OCI-LY1 (cell line): Measurements from ENCODE around the gene FAM78A.
A peak's percentile ranks its signal among the peaks of the same experiment; 100 is the strongest.
"Not testable (repeated sequence)": the region's sequence is repeated elsewhere in the genome, so short reads cannot be mapped to it uniquely, and the experiment has no call there.

ENCODE experiments used
- H2AFZ ChIP-seq: fragments of 200-600 bp; sonication (generic), shearing (Covaris generic); 2 replicates; pipeline ENCODE4 v1.6.0; 2014; ENCODE audit warnings: antibody characterized with exemption, mild to moderate bottlenecking, low read length
- H3F3A ChIP-seq: fragments of 200-600 bp; sonication (generic), shearing (Covaris generic); 2 replicates; pipeline ENCODE4 v1.6.0; 2014; ENCODE audit warnings: mild to moderate bottlenecking, antibody characterized with exemption, low read length, moderate library complexity; ENCODE audit not compliant: insufficient read depth
- H3K27ac ChIP-seq: fragments of 200-600 bp; sonication (generic); 2 replicates; pipeline ENCODE4 v1.5.1; 2014; ENCODE audit warnings: low read length, mixed run types, mild to moderate bottlenecking, low read depth; ENCODE audit not compliant: poor library complexity, severe bottlenecking
- H3K27me3 ChIP-seq: fragments of 200-600 bp; sonication (generic); 2 replicates; pipeline ENCODE4 v1.6.0; 2014; ENCODE audit warnings: antibody characterized with exemption, mild to moderate bottlenecking, low read length, moderate library complexity; ENCODE audit not compliant: insufficient read depth
- H3K36me3 ChIP-seq: fragments of 200-600 bp; sonication (generic); 2 replicates; pipeline ENCODE4 v1.6.1; 2014; ENCODE audit warnings: mild to moderate bottlenecking, antibody characterized with exemption, low read length, moderate library complexity, mixed read lengths; ENCODE audit not compliant: insufficient read depth
- H3K4me1 ChIP-seq: fragments of 200-600 bp; sonication (generic); 2 replicates; pipeline ENCODE4 v1.5.1; 2014; ENCODE audit warnings: mild to moderate bottlenecking, low read length, moderate library complexity; ENCODE audit not compliant: insufficient read depth, severe bottlenecking
- H3K4me2 ChIP-seq: fragments of 200-600 bp; sonication (generic), shearing (Covaris generic); 2 replicates; pipeline ENCODE4 v1.6.1; 2014; ENCODE audit warnings: low read length
- H3K4me3 ChIP-seq: fragments of 200-600 bp; sonication (generic); 2 replicates; pipeline ENCODE4 v1.5.1; 2014; ENCODE audit warnings: low read length, low read depth, mild to moderate bottlenecking, mixed read lengths; ENCODE audit not compliant: poor library complexity, severe bottlenecking
- H3K79me2 ChIP-seq: fragments of 200-600 bp; shearing (Covaris generic); 2 replicates; pipeline ENCODE4 v1.6.1; 2016; ENCODE audit warnings: mixed run types, low read length, mixed read lengths; ENCODE audit not compliant: insufficient read depth
- H3K9ac ChIP-seq: fragments of 200-600 bp; sonication (generic), shearing (Covaris generic); 2 replicates; pipeline ENCODE4 v1.6.1; 2014; ENCODE audit warnings: mild to moderate bottlenecking, low read length, mixed read lengths
- H3K9me2 ChIP-seq: fragments of 200-600 bp; sonication (generic), shearing (Covaris generic); 2 replicates; pipeline ENCODE4 v1.6.1; 2014; ENCODE audit warnings: low read depth, mild to moderate bottlenecking, low read length, mixed read lengths
- H3K9me3 ChIP-seq: fragments of 200-600 bp; shearing (Covaris generic); 2 replicates; pipeline ENCODE4 v1.6.1; 2014; ENCODE audit warnings: low read length, mixed read lengths
- H4K20me1 ChIP-seq: fragments of 200-600 bp; sonication (generic), shearing (Covaris generic); 2 replicates; pipeline ENCODE4 v1.6.0; 2016; ENCODE audit warnings: mild to moderate bottlenecking, low read length; ENCODE audit not compliant: insufficient read depth
- EZH2 ChIP-seq: fragments of 200-600 bp; sonication (generic), shearing (Covaris generic); IDR thresholded peaks from 2 replicates; pipeline ENCODE4 v1.8.0; 2017; ENCODE audit warnings: borderline replicate concordance, mixed run types, mild to moderate bottlenecking, antibody characterized with exemption, low read length, moderate library complexity, mixed read lengths
- TF ChIP-seq, protein P1 (sequence below): fragments of 200-600 bp; sonication (generic), shearing (Covaris generic); IDR thresholded peaks from 2 replicates; pipeline ENCODE4 v1.5.1; 2017; ENCODE audit warnings: mild to moderate bottlenecking, antibody characterized with exemption, low read length, moderate library complexity, mixed read lengths

The FAM78A gene

DNA sequence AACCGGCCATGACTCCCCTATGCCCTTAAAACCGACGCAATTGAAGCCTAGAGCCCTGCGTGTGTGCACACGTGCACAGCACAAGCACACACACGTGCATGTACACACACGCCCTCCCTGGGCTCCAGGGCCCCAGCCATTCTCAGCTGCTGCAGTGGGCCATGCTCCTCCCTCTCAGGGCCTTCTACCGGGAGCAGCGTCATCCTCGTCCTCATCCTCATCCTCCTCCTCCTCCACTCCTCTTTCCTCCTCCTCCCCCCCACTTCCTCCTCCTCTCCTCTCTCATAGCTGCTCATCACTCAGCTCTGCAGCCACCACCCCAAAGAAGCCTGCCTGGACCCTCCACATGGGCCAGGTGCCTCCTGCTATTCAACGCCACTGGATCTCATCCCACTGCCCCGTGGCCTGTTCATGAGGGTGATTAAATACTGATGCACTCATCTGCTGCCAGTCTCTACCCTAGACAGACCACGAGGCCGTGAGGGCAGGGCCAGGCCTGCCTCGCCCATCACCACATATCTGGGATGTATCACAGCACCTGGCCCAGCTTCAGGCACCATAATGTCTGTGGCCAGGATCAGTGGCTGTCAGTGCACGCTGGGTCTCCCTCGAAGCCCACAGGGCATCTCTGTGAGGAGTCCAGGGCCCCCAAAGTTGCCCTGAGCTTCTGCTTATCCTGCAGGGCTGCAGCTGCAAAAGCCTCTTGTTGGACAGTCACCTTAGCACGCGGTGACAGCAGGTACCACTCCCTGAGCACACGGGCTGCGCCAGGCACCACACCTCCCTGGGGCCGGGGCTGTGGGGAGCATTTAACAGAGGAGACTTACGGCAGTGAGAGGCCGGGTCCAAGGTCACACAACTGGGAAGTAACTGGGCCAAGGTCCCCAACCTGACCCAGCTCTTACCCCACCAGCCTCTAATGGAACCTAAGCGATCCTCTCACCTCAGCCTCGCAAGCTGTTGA is 9.8 kb downstream of the FAM78A start:
- Histone ChIP-seq H3K79me2 (no peaks in the 10 kb centered on the region), H3K4me1 (peaks cover 56% of the 10 kb centered on the region), H3K27ac (no peak overlapping the region), H4K20me1 (no peaks in the 10 kb centered on the region), H3K36me3 (no peaks in the 10 kb centered on the region; the same call in 1 of the 2 replicates), H3K27me3 (no peaks in the 10 kb centered on the region), H3K9me3 (no peaks in the 10 kb centered on the region), H2AFZ (no peak overlapping the region), H3K4me2 (no peak overlapping the region), H3K4me3 (no peak overlapping the region), H3K9me2 (no peaks in the 10 kb centered on the region), H3K9ac (no peak overlapping the region), H3F3A (no peaks in the 10 kb centered on the region)
- TF ChIP-seq, protein P1, sequence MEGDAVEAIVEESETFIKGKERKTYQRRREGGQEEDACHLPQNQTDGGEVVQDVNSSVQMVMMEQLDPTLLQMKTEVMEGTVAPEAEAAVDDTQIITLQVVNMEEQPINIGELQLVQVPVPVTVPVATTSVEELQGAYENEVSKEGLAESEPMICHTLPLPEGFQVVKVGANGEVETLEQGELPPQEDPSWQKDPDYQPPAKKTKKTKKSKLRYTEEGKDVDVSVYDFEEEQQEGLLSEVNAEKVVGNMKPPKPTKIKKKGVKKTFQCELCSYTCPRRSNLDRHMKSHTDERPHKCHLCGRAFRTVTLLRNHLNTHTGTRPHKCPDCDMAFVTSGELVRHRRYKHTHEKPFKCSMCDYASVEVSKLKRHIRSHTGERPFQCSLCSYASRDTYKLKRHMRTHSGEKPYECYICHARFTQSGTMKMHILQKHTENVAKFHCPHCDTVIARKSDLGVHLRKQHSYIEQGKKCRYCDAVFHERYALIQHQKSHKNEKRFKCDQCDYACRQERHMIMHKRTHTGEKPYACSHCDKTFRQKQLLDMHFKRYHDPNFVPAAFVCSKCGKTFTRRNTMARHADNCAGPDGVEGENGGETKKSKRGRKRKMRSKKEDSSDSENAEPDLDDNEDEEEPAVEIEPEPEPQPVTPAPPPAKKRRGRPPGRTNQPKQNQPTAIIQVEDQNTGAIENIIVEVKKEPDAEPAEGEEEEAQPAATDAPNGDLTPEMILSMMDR, result no peak
- TF ChIP-seq EZH2, result no peak

- H3K27ac ChIP-seq, result no peak overlapping the region
- H3K4me2 ChIP-seq, result no peak overlapping the region
- H3K36me3 ChIP-seq, result peaks cover 5% of the 10 kb centered on the region; the same call in 1 of the 2 replicates
- H3K4me3 ChIP-seq, result no peak overlapping the region
- H3K9me2 ChIP-seq, result no peaks in the 10 kb centered on the region
- H2AFZ ChIP-seq, result no peak overlapping the region
- H3K27me3 ChIP-seq, result no peaks in the 10 kb centered on the region
- peaks cover 32% of the 10 kb centered on the region for H3K4me1 ChIP-seq
- no peaks in the 10 kb centered on the region for H3K9me3 ChIP-seq
- H4K20me1 ChIP-seq, result no peaks in the 10 kb centered on the region
- H3K9ac ChIP-seq, result no peak overlapping the region
- H3K79me2 ChIP-seq, result no peaks in the 10 kb centered on the region
- H3F3A ChIP-seq, result no peaks in the 10 kb centered on the region
- TF ChIP-seq, protein P1, result no peak
- TF ChIP-seq EZH2, result no peak
Measured at GRCh38 chr9:131264231-131264630, 12.1 kb downstream of the FAM78A start.

- H3K4me3 ChIP-seq, result no peak overlapping the region
- H3K9me3 ChIP-seq, result no peaks in the 10 kb centered on the region
- H2AFZ ChIP-seq, result no peak overlapping the region
- no peak overlapping the region for H3K9ac ChIP-seq
- no peaks in the 10 kb centered on the region for H3K9me2 ChIP-seq
- peaks cover 5% of the 10 kb centered on the region; the same call in 1 of the 2 replicates for H3K36me3 ChIP-seq
- peaks cover 27% of the 10 kb centered on the region for H3K4me1 ChIP-seq
- no peaks in the 10 kb centered on the region for H4K20me1 ChIP-seq
- no peaks in the 10 kb centered on the region for H3K27me3 ChIP-seq
- H3K4me2 ChIP-seq, result no peak overlapping the region
- TF ChIP-seq, protein P1, result no peak
- TF ChIP-seq EZH2, result no peak
- no peaks in the 10 kb centered on the region for H3F3A ChIP-seq
- no peak overlapping the region for H3K27ac ChIP-seq
- H3K79me2 ChIP-seq, result no peaks in the 10 kb centered on the region
Measured at GRCh38 chr9:131263701-131264100, 12.6 kb downstream of the FAM78A start.

- not testable (repeated sequence) for H3K9ac ChIP-seq, H3K36me3 ChIP-seq, H3F3A ChIP-seq, H3K9me3 ChIP-seq, H4K20me1 ChIP-seq, H3K27me3 ChIP-seq, H3K4me2 ChIP-seq, H3K4me3 ChIP-seq, H3K9me2 ChIP-seq, H2AFZ ChIP-seq, H3K79me2 ChIP-seq
- Histone ChIP-seq H3K4me1 (peaks cover 20% of the 10 kb centered on the region), H3K27ac (peak overlapping the region; percentile 4)
Measured at GRCh38 chr9:131263033-131263343, 13.3 kb downstream of the FAM78A start.
